Adipose tissue (tissue), 3 donors: ENCODE measurements around the gene KDF1. TPM values are rescaled to one million over a fixed set of nuclear protein-coding genes. Genes with fewer than 3 reads are reported as not detected.
"Not testable (repeated sequence)": the region's sequence is repeated elsewhere in the genome, so short reads cannot be mapped to it uniquely, and the experiment has no call there.

ENCODE experiments used
- H3K27ac ChIP-seq: one replicate; pipeline ENCODE4 v1.5.1; 2013; ENCODE audit warnings: low read depth, low read length
- WGBS, 3 donors: extraction: QIAGEN DNeasy Blood & Tissue Kit; methylation state at CpG; one replicate each; pipeline ENCODE4 v1.1.7; 2013; 5-methylcytosine and 5-hydroxymethylcytosine counted together
- polyA plus RNA-seq, 3 donors: library from polyadenylated mRNA; stranded (reverse); fragments of 200-250 nt; gene quantifications; one replicate each; pipeline ENCODE4 v1.2.3, GENCODE V29; 2013
- donor health status: healthy with polysubstance abuse.
- donor health status: Bipolar disorder and iron deficiency.
- donor health status: healthy.

Gene KDF1
- polyA plus RNA-seq, 3 donors, result 0.94 to 10.6 TPM; not detected in 1

DNA sequence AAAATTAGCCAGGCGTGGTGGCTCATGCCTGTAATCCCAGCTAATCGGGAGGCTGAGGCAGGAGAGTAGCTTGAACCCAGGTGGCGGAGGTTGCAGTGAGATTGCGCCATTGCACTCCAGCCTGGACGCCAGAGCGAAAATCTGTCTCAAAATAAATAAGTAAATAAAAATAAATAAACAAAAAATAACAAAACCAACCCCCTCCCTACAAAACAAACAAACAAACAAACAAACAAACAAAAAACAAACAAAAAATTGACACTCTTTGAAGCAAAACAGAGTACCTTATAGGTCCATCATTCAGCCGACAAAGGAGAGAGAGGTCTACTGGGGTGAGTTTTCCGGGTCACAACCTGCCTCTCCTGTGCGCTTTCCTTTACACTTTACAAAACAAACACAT lies 5.4 kb upstream of the KDF1 start:
- 86 to 94% (median 87%) methylated on average over 9 of the region's 9 CpGs for WGBS, 3 donors
- no peak overlapping the region for H3K27ac ChIP-seq

DNA sequence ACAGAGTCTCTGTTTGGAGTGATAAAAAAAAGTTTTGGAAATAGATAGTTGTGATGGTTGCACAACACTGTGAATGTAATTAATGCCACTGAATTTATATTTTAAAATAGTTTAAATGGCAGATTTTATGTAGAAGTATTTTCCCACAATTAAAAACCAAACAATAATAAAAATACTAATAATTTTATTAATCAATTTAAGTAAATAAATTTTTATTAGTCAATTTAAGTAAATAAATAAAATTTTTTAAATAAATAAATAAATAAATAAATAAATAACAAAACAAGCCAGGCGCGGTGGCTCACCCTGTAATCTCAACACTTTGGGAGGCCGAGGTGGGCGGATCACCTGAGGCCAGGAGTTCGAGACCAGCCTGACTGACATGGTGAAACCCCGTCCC lies 4.9 kb upstream of the KDF1 start:
- H3K27ac ChIP-seq, result no peak overlapping the region
- WGBS, 3 donors, result 88 to 94% (median 89%) methylated on average over 6 of the region's 6 CpGs

DNA sequence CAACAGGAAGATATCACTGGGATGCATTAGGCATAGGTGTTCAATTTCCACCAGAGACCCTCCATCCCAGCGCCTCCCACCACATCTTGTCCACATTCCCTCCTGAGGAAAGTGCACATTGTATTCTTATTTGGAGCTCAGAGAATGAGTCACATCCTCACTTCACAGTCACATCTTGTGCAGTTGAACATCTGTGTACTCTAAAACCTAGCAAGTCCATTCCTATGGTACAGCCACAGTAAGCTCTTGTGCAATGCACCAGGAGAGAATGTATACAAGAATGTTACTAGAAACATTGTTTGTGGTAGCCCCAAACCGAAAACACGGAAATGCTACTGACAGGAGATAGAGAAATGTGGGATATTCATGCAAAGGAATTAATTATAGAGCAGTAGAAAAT lies 1.6 kb upstream of the KDF1 start:
- H3K27ac ChIP-seq, result no peak overlapping the region
- 48 to 82% (median 58%) methylated on average over 3 of the region's 3 CpGs for WGBS, 3 donors

DNA sequence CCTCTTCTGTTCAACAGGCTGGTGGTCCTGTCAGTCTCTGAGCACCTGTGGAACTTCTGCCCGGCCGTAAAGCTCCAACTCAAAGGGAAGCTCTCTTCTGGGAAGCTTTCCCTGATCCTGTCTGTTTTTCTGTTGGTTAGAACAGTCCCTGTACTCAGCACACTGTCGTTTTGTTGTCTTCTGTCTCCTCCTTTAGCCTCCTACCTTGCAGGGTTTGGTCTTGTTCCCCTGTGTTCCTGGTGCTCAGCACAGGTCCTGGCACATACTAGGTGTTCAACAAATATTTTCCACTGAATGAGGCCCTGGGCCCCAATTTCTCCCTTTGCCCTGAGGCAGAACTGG lies 328 bp upstream of the KDF1 start:
- 13 to 36% (median 26%) methylated on average over 3 of the region's 3 CpGs for WGBS, 3 donors
- H3K27ac ChIP-seq, result no peak overlapping the region

DNA sequence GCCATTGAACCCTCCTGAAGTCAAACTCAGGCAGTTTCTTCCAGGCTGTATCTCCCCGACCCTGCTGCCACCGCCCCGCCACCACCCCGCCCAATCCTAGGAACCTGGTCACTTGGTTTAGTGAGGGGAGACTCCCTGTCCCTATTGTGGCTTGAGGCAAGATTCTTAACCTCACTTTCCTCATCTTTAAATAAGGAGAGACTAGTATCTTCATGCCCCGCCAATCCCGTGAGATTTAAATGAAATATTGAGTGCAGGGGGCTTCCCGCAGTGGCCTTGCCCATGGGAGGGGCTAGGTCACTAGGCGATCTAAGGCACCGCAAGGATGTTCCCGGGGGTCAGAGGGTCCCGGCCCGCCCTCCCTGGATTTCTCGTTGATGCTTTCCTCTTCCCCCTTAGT lies 998 bp downstream of the KDF1 start:
- 6 to 25% (median 20%) methylated on average over 11 to 13 of the region's 13 CpGs for WGBS, 3 donors
- no peak overlapping the region for H3K27ac ChIP-seq

DNA sequence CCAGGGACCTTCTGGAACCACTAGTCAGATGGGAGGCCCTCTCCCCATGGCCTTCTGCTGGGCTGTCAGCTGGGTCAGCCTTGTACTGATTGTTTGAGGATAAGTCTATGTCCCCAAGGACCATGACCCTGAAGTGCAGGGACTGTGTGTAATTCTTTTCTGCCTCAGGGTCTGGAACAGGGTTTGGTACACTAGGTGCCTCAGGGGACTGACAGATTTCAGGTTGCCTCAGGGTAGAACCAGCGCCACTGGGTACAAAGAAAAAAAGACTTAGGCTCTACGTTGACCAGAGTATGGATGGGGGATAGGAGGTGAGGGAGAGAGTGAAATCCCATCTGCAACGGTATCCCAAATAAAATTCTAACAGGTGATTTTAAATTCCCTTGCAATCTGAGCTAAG lies 3.0 kb downstream of the KDF1 start:
- H3K27ac ChIP-seq, result no peak overlapping the region
- WGBS, 3 donors, result 85 to 90% (median 87%) methylated on average over 3 of the region's 3 CpGs

DNA sequence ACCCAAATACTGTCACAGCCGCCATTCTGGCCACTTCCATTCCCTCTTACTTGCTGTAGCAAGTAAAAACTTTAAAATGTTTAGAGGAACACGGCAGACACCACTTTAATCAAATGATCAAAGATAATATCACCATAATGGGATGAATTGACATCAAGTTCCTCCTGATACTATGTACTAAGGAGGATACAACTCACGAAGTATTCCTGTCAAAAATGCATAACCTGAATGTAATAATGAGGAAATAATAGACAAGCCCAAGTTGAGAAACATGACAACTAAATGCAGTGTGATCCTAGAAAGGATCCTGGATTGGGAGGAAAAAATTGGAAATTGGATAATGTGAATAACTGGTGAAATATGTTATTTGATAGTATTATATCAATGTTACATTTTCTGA lies 3.9 kb downstream of the KDF1 start:
- H3K27ac ChIP-seq, result no peak overlapping the region
- WGBS, 3 donors, result 76 to 90% (median 86%) methylated on average over 3 of the region's 3 CpGs

DNA sequence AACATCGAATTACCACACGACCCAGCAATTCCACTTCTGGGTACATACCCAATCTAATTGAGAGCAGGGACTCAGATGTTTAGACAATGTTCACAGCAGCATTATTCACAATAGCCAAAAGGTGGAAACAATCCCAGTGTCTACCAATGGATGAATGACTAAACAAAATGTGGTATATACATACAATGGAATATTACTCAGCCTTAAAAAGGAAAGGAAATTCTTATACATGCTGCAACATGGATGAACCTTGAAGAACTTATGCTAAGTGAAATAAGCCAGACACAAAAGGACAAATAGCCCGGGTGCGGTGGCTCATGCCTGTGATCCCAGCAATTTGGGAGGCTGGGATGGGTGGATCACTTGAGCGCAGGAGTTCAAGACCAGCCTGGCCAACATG lies 6.9 kb downstream of the KDF1 start:
- WGBS, 3 donors, result 95 to 97% (median 96%) methylated on average over 5 of the region's 5 CpGs

DNA sequence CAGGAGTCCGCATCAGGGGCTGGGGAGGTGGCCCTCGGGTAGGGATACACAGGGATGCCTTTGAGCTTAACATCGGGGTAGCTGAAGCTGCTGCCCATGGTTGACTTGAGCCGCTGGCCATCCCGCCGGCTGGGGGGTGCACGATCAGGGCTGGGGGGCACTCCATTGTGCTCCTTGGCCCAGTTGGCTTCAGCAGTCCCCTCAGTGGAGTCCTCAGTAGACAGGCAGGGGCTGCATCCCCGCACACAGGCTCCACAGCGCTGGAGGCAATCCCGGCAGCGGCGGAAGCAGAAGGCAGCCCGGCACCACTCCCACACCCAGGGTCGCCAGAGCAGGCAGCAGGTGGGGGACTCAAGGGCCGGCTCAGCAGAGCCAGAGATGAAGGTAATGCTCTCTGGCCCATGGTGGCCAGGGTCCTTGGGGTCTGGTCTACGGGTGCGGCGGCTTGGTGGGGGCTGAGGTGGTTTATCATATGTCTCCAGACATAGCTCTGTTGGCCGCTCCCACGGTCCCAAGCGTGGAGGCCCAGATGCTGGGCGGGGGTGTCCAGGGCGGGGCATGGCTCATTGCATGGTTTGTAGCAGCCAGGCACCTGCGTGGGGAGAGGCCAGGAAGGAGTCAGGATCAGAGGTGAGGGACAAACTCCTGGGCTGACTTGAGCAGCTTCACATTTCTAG lies 8.3 kb downstream of the KDF1 start:
- 88 to 91% (median 90%) methylated on average over 24 of the region's 24 CpGs for WGBS, 3 donors

More for the DNA sequence above, 6.9 kb downstream of the KDF1 start:
- no peak overlapping the region for H3K27ac ChIP-seq

DNA sequence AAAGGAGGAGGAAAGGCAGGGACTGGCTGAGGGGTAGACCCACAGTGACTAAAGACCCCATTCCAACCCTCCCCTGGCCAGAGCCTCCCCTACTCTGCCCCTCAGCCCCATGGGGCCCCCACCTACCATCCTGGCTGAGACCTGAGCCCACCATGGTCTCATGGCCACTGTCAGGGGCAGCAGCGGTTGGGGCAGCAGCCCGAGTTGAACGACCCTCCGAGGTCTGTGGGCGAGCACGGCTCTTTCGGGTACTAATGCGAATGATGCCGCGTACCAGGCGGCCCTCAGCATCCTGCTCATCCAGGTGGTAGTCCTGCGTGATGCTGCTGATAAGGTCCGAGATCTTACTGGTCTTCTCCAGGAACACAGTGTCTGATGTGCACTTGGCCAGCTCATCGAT lies 9.1 kb downstream of the KDF1 start:
- no peak overlapping the region for H3K27ac ChIP-seq
- WGBS, 3 donors, result 93 to 96% (median 94%) methylated on average over 14 of the region's 14 CpGs

More for the DNA sequence above, 8.3 kb downstream of the KDF1 start:
- no peak overlapping the region for H3K27ac ChIP-seq

DNA sequence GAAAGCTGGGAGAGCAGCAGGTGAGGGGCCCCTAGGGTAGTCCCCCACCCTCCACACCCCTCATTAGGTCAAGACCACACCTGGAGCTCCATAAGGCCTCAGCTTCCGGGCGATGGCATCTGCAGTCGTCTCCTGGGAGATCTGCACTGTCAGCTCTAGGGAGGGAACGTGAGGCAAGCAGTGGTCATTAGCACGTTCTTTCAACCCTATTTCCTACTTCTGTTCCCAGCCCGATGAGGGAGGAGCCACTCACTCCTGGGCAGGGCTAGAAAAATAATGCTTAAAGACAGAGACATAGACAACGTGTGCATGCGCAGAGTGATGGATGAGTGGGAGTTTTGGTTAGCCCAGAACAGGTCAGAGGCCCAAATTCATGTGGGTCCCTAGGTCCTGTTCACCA lies 9.7 kb downstream of the KDF1 start:
- 54 to 73% (median 55%) methylated on average over 8 of the region's 8 CpGs for WGBS, 3 donors
- H3K27ac ChIP-seq, result no peak overlapping the region

DNA sequence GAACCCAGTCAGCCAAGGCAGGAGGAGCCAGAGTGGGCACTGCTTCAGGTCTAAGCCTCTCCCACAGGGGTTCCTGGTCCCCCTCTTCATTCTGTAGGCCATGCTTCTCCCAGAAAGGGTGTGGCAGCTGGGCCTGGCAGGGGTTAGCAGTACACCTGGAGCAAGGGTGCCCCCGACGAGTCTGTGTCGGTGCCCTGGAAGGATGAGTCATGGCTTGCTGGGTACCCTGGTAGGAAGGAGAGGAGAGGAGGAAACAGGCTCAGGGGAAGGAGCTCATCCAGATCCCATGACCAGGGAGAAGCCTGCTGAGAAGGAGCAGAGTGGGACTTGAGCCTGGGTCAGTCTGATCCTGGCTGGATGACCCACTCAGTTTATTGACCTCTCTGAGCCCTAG lies 10.3 kb downstream of the KDF1 start:
- no peak overlapping the region for H3K27ac ChIP-seq
- 69 to 85% (median 75%) methylated on average over 3 of the region's 3 CpGs for WGBS, 3 donors

DNA sequence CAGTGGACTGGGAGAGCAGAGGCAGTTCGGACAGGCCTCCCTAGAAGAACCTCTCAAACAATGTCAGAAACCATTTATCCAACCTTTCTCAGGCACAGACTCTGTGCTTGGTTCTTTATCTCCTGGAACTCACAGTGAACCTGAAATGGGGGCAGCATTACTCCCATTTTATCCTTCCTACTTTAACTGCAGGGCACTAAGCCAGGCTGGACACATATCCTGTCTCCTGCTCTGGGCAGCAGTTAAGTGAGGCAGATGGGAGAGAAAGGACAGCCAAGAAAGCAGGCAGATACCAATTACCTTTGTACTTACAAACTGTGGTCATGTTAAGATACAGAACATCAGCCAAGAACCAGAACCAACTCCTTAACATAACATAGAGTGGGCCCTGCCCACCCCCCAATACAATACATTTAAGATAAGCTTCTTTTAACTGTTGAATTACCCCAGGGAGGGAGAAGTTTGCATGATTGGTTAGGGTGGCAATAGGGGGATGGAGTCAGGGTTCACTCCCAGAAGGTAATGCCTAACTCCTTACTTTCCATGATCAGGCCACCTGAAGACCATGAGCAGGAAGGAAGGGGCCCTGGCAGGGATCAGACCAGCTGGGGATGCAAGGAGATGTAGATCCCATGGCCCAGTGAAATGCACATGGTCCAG lies 10.9 kb downstream of the KDF1 start:
- 73 to 77% (median 73%) methylated on average over 1 of the region's 1 CpG for WGBS, 3 donors
- H3K27ac ChIP-seq, result no peak overlapping the region

DNA sequence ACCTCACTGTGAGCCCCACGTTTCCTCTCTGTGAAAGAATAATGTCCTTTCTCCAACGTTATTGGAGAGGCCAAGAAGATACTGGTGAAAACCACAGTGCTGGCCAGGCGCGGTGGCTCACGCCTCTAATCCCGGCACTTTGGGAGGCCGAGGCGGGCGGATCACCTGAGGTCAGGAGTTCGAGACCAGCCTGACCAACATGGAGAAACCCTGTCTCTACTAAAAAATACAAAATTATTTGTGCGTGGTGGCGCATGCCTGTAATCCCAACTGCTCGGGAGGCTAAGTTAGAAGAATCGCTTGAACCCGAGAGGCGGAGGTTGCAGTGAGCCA lies 11.6 kb downstream of the KDF1 start:
- H3K27ac ChIP-seq, result not testable (repeated sequence)
- 91 to 92% (median 91%) methylated on average over 16 of the region's 16 CpGs for WGBS, 3 donors

DNA sequence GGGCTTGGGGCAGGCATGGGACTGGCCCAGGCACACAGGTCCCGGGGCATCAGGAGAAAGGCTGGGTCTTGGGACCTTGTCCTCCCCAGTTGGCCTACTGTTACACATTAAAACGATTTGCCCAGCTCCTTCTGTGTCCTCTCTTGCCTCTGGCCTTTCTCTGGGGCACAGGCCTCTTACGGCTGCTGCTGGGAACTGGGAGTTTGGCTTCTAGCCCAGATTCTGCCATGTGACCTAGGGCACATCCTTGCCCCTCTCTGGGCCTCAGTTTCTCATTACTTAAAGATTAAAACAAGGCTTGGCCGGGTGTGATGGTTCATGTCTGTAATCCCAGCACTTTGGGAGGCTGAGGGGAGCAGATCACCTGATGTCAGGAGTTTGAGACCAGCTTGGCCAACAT lies 14.0 kb downstream of the KDF1 start:
- 36 to 82% (median 76%) methylated on average over 4 of the region's 4 CpGs for WGBS, 3 donors
- no peak overlapping the region for H3K27ac ChIP-seq

DNA sequence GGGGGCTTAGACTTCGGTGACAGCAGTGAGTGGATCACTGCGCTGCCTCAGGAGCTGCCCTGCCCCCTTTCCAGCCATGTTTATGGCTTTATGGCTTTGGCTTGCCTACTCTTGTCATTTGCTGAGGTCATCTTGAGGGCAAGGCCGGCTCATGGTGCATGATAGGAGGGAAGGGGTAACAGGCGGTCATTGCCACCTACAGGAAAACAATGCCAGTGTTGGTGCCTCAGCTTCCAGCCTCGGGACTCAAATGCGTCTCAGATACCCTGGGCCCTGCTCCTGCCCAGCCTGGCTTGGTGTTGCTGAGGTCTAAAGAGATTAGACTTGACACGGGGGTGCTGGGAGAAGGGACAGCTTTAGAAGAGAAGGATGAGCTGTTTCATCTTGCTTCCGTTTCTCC lies 14.5 kb downstream of the KDF1 start:
- WGBS, 3 donors, result 50 to 91% (median 76%) methylated on average over 8 of the region's 8 CpGs
- H3K27ac ChIP-seq, result no peak overlapping the region

DNA sequence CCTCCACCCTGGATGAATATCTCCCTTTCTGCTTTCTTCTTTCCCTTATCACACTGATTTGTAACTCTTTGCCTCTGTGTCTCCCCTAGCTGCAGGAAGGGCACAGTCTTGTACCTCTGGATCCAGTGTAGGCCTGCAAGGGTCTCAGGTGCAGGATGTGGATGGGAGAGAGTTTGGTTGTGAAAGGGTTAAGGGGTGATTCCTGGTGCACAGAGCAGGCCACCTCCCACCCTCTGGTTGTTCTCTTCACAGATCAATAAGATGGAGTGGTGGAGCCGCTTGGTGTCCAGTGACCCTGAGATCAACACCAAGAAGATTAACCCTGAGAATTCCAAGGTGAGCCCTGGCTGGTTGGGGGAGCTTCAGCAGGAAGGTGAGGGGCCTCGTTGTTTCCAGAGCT lies 15.1 kb downstream of the KDF1 start:
- 19 to 78% (median 73%) methylated on average over 2 of the region's 2 CpGs for WGBS, 3 donors
- H3K27ac ChIP-seq, result no peak overlapping the region

DNA sequence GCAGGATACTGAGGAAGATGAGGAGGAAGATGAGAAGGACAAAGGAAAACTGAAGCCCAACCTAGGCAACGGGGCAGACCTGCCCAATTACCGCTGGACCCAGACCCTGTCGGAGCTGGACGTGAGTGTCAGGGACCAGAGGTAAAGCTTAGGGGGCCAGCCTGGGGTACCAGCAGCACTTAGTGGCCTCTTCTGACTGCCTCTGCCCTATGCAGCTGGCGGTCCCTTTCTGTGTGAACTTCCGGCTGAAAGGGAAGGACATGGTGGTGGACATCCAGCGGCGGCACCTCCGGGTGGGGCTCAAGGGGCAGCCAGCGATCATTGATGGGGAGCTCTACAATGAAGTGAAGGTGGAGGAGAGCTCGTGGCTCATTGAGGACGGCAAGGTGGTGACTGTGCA lies 17.6 kb downstream of the KDF1 start:
- no peak overlapping the region for H3K27ac ChIP-seq
- 97 to 98% (median 97%) methylated on average over 12 of the region's 12 CpGs for WGBS, 3 donors

DNA sequence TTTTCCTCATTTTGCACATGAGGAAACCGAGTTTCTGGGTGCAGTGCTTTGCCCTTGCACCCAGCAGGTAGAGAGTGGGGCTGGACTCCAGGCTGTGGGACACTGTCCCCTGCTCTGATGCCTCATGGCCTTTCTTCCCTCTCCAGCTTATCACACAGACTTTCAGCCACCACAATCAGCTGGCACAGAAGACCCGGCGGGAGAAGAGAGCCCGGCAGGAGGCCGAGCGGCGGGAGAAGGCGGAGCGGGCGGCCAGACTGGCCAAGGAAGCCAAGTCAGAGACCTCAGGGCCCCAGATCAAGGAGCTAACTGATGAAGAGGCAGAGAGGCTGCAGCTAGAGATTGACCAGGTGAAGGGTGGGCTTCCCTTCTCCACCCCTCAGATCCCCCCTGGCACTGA lies 19.0 kb downstream of the KDF1 start:
- WGBS, 3 donors, result 79 to 95% (median 94%) methylated on average over 8 to 10 of the region's 10 CpGs
- H3K27ac ChIP-seq, result no peak overlapping the region

DNA sequence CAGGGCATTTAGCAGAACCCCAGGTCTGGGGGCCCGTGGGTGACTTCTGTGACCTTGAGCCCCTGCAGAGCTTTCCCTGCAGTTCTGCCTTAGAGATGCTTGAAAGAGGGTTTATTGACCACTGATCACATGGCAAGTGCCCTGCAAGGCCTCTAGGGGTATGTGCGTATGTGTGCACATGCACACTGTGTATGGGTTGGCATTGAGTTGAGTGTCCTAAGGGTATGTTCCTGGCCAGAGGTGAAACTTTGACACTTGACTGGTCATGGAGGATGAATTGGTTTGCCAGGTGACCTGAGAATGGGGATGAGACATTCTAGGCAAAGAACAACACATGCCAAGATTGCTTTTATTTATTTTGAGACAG lies 21.6 kb downstream of the KDF1 start:
- WGBS, 3 donors, result 67 to 90% (median 90%) methylated on average over 2 of the region's 2 CpGs
- no peak overlapping the region for H3K27ac ChIP-seq
